K562 treated with DMSO at 1 percent for 24 hours (cell line): ENCODE results near the gene MXD3. TPM values are rescaled to one million over a fixed set of nuclear protein-coding genes. Genes with fewer than 3 reads are reported as not detected.

Experiments
- total RNA-seq: library from RNA; unstranded; fragments of 300-600 nt; gene quantifications from 2 replicates; pipeline ENCODE4 v1.2.3, GENCODE V29; 2022; ENCODE audit warnings: low read depth; ENCODE audit not compliant: insufficient read depth

The MXD3 gene, protein sequence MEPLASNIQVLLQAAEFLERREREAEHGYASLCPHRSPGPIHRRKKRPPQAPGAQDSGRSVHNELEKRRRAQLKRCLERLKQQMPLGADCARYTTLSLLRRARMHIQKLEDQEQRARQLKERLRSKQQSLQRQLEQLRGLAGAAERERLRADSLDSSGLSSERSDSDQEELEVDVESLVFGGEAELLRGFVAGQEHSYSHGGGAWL
- total RNA-seq = 58.8 and 72.8 TPM in 2 replicates

DNA sequence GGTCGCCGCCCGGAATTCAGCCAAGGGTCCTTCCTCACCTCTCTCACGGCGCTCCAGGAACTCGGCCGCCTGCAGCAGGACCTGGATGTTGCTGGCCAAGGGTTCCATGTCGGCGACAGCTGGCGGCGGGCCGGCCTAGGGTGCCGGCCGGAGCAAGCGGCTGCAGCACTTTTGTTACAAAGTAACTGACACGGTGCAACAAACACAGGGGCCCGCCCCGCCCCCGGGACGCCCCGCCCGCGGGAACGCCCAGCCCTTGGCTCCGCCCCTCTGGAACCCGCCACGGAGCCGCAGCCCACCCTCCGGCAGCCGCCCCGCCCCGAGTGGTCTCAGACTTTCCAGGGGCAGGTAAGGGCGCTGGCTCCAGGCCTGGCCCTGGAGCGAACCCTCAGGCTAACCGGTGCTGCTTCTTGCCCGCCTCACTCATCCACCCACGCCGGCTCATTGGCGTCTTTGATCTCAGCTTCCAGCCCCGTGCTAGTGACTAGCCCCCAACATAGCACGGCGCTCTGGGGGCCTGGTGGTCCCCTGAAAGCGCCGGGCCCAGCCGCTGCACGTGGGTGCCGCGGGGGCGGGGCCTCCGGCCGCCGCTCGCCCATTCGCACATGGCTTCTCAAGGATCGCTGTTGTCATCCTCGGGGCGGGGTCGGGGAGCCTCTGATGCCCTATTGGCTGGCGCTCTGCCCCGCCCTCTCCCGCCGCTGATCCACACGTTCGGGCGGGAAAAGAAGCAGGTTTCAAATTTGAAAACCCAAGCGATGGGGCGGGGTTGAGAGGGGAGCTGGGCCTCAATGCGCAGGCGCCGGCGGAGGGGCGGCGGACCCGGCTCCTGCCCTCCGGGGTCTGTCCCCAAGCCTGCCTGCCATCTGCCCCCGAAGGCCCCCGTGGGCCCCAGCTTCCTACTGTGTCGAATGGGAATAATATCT, at the start of gene MXD3:
Gene MXD3 (minus strand): TSS at position 176 of the 926 bp plus-strand sequence. CDS start 68 bp downstream, at position 108.

DNA sequence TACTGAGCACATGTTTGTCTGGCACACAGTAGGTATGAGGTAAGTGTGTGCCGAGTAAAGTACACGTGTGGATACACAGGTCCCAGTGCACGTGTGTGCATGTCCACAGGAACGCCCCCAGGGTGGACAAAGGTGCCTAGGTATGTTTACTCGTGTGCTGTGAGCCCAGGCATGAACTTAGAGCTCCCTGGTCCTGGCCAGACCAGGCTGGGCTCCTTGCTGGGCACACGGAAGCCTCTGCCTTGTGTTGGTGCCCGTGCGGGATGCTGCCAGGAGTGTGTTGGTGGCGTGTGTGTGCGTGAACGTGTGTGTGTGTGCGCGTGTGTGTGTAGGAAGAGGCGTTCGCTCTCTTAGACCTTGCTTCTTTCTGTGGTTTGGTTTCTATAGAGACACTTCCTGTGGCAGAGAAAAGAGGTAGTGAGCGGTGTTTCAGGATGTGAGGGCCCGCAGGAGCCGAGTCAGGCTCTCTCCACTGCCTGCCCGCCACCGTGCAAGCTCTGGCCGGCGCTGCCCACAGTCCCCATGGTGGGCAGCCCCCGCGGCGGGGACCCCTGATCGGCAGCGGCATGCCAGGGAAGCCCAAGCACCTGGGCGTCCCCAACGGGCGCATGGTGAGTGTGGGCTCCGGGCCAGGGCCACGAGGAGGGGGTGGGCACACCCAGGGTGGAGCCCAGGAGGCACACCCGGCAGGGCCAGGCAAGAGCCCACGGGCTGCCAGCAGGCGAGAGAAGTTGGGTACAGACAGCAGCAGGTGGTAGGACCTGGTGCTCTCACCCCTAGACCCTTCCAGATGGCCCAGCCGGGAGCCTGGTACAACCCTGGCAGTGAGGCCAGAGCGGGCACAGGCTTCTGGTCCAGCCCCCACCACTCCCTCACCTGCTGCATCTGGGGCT, 46.0 kb upstream of the MXD3 start, which contains the start of gene RGS14:
Gene RGS14 (plus strand): TSS at position 466 of the 893 bp plus-strand sequence. CDS start 101 bp downstream, at position 567.

GRCh38 chr5:177351392-177352329, 40.0 kb upstream of the MXD3 start, which contains the start of gene LMAN2:
LMAN2 (minus strand) TSS chr5:177351668; CDS start chr5:177351647, 21 bp downstream.

DNA sequence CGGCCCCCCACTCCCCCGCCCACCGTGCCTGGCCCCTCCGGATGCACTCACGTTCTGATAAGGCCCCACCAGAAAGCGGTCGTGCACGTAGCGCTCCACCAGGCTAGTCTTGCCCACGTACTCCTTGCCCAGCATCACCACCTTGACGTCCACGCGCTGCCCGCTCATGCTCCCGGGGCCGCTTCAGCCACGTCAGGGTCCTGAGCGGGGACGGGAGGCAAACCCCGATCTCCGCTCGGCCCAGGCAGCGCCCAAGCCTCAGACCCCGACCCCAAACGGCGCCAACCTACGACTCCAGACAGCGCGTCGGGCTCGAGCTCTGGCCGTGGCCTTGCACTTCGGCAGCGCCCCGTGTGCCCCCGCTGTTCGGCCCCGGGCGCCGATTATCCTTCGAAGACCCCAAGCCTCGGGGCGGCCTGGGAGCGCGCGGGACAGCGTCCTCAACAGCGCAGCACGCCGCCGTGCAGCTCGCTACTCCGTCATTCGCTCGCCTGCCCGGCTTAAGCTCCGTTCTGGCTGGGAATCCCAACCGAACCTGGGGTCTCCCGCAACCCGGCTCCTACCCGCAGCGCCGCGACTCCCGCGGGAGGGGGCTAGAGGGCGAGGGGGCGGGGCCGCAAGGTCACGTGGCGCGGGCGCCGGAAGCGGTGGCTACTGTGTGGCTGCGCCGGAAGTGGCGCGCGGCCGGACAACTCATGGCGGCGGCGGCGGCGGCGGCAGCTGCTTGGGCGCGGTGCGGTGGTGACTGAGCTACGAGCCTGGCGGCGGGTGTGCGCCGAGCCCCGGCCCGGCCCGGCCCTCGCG, 8.4 kb downstream of the MXD3 start, which contains the start of the genes PRELID1 and RAB24:
Gene PRELID1 (plus strand): TSS at position 679 of the 804 bp plus-strand sequence. CDS start 187 bp downstream, outside the sequence.
Gene RAB24 (minus strand): TSS at position 599 of the 804 bp plus-strand sequence. CDS start 431 bp downstream, at position 168.

Other genes starting within 250 kb of the MXD3 start
- 10.2 and 11.2 TPM in 2 replicates for gene FGFR4, start 225.0 kb downstream of the MXD3 start, total RNA-seq
- 11.6 and 12.3 TPM in 2 replicates for gene NSD1, start 178.1 kb downstream of the MXD3 start, total RNA-seq
- 65.7 and 72.5 TPM in 2 replicates for gene RAB24, start 8.2 kb downstream of the MXD3 start, total RNA-seq
- 251 and 270 TPM in 2 replicates for gene PRELID1, start 8.1 kb downstream of the MXD3 start, total RNA-seq
- 426 and 497 TPM in 2 replicates for gene LMAN2, start 39.8 kb upstream of the MXD3 start, total RNA-seq
- gene RGS14, start 46.0 kb upstream of the MXD3 start, total RNA-seq = 81.9 and 107 TPM in 2 replicates
- gene SLC34A1, start 72.5 kb upstream of the MXD3 start, total RNA-seq = not detected in 2 replicates
- gene PFN3, start 88.8 kb upstream of the MXD3 start, total RNA-seq = not detected in 2 replicates
- gene F12, start 97.7 kb upstream of the MXD3 start, total RNA-seq = 19.3 and 20.7 TPM in 2 replicates
- 89.2 and 102 TPM in 2 replicates for gene GRK6, start 114.8 kb upstream of the MXD3 start, total RNA-seq
- gene PRR7, start 134.9 kb upstream of the MXD3 start, total RNA-seq = 5.4 and 7.9 TPM in 2 replicates
- 40.6 and 45.5 TPM in 2 replicates for gene DBN1, start 161.7 kb upstream of the MXD3 start, total RNA-seq
- 153 and 165 TPM in 2 replicates for gene PDLIM7, start 185.7 kb upstream of the MXD3 start, total RNA-seq
- gene DOK3, start 197.9 kb upstream of the MXD3 start, total RNA-seq = 22.7 and 24.6 TPM in 2 replicates
- gene DDX41, start 205.1 kb upstream of the MXD3 start, total RNA-seq = 101 and 128 TPM in 2 replicates
- gene FAM193B, start 242.7 kb upstream of the MXD3 start, total RNA-seq = 29.7 and 41.0 TPM in 2 replicates